GM21619 (cell line): Measurements from ENCODE around the gene CEACAM8.
"Not testable (repeated sequence)": the region's sequence is repeated elsewhere in the genome, so short reads cannot be mapped to it uniquely, and the experiment has no call there.

Experiments used
- ATAC-seq: cut with Tn5 transposase; IDR thresholded peaks from one replicate; pipeline ENCODE4 v1.9.1; 2021; ENCODE audit not compliant: unreplicated experiment

Gene CEACAM8

DNA sequence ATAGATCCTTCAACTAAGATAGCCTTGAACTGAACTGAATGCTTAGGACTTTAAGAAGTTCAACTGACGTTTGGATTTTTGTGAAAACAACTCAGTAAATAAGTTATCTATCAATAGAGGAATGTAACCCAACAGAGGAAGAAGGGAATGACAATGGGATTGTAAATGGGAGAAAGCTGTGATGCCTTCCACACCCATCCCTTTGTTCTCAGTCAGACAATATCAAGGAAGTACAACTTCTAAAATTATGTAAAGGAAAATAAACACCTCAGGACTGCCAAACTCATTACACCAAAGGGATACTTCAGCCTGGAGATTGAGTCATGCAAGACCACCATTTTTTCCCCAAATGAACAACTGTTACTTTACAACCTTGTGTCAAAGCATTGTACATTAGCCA lies 21.1 kb downstream of the CEACAM8 start:
- no peak for ATAC-seq

DNA sequence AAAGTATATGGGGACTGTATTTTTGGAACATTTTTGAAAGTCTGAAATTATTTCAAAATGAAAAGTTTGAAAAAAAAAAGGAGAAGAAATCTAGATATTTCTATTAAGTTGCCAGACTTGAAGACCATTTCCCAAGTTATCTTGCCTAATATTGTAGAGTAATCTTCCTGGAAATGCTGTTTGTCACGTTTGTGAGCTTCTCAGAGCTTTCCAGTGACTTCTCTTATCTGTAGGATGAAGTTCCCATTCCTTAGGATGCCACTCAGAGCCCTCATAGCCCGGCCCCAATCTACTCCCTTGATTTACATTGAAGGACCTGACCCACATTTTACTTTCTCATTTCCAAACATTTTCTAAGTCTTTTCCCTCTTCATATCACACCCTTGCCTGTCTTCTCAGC lies 23.6 kb downstream of the CEACAM8 start:
- ATAC-seq = no peak

DNA sequence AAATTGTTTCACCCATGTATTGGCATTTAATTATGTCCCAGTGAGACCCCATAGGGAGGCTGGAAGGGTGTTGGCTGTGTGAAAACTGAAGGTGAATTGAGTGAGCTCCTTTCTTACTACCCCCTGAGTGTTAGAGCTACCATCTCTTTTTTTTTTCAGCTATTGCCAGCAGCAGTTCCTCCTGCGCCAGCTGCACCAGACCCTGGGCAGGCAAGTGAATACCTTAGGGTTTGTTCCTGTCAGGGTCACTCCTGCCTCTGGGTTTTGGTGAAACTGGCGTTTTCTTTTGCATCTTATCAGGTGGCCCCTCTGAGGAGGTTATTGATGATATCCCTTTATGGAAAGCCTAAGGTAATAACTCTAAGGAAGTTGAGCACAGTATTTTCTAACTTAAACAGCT lies 25.5 kb downstream of the CEACAM8 start:
- ATAC-seq = no peak

DNA sequence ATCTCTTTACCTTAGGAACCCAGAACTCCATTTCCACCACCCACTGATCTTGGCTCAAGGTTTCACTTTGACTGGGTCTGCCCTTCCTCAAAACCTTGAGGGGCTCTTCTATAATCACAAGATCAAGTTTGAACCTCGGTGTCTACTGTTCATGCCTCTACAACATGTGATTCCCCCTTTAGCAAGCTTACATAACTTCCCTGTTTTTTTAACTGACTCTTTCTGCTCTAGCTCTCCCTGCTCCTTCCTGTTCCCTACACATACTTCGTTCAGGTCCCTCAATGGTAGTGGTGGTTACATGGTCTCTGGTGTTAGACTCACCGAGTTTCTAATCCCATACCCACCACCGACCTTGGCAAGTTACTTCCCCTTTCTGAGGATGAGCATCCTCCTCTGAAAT lies 26.7 kb downstream of the CEACAM8 start:
- ATAC-seq = no peak

DNA sequence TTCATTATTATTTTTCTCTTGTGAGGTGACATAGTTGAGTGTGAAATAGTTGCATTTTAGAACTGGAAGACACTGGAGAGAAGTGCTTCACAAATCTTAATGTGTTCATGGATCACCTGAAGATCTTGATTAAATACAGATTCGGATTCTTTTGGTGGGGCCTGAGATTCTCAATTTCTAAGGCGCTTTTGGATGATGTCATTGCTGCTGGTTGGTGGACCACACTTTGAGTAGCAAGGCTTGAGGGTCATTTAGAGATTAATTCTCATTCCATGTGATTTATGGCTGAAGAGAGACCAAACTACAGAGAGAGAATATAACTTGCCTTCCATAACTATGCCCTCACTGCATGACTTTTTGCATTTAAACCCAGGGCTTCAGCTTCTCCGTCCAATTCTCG lies 27.2 kb downstream of the CEACAM8 start:
- no peak for ATAC-seq

DNA sequence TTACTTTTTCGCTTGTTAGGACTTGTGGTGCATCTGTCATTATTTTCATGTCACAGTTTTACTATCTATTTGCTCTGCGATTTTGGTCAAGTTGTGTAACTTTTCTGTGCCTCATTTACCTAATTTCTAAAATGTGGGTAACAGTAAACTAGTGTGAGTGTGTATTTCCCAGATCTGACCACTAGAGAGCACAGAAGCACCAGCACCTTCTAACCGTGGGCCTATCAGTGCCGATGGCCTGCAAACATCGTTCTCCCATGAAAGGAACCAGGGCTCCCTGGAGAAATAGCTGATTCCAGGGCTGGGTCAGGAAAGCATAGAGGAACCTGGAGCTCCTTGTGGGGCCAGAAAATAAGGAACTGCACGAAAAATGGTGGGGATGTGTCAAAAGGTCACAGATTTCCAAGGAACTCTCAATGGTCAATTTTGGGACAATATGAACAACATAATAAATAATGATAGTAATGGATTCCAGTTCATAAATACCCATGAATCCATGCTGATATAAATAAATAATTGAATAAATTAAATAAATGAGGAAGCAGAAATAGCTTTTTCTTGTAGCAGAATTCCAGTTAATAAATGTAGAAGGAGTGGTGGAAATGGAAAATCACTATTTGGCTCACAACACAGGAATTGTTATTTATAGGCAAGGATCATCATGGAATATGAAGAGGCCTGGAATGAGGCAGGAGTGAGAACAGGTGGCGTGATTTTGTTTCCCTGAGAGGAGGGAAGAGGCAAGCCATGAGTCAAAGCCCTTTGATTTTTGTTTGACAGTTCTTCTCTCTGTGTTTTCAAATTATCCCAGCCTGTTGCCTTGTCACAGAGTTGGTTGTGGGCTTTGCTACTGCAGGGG lies 31.1 kb downstream of the CEACAM8 start:
- no peak for ATAC-seq

DNA sequence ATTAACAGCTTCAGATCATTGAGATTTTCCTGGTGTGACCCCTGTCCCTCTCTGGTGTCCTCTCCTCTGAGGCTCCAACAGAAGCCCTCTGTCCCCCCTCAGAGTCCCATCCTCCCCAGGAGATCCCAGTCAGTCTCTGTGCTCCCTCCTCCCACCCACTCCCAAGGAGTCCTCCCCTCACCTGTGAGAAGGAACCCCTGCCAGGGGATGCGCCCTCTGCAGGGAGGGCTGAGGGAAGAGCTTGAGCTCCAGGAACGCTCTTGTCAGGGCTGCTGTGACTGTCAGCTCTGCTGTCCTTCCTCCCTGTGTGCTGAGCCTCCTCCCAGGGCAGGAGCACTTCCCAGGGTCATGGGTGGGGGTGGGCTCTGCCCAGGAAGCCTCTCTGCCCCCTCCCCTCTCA lies 33.2 kb downstream of the CEACAM8 start:
- ATAC-seq = no peak

DNA sequence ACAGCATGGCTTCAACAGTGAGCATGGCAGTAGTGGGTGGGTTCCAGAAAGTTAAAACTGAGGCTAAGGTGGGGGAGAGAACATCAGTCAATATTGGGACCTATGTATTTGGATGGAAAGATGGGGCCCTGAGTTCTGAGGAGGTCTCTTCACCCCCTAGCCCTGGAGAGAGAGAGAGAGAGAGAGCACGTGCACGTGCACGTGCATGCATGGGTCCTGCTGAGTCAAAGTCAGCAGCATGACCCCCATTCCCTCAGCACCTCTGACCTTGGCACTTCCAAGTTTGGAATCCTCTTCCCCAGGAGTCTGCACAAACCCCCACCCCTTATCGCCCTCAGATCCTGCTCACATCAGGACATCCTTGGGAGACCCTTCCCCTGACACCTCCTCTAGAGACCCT lies 34.0 kb downstream of the CEACAM8 start:
- ATAC-seq = no peak

DNA sequence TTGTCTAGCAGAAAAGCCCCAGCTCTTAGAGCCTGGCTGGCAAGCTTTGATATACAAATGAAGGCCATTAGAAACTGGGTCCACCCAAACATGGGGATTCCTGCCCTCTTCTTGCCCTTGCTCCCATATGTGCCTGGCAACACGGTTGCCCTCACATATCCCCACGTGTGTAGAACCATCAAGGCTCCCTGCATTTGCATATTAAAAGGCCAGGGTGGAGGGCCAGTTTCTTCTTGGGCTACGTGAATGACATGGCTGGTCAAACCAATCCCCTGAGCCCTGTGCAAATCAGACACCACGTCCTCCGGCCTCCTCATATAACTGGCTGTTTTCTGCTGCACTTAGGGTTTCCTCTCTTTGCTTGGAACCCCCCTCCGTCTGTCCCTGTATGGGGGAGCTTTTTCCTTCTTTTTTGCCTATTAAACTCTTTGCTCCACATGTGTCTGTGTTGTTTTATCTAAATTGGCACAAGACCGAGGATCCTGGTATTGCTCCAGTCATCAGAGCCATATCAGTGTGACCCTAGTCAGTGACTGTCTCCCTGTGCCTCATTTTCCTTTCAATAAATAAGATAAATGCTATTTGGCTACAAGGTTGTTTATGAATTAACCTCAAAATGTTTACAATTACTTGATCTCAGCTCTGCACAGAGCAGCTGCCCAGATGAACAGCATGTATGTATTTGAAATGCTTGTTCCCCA lies 36.1 kb downstream of the CEACAM8 start:
- no peak for ATAC-seq

DNA sequence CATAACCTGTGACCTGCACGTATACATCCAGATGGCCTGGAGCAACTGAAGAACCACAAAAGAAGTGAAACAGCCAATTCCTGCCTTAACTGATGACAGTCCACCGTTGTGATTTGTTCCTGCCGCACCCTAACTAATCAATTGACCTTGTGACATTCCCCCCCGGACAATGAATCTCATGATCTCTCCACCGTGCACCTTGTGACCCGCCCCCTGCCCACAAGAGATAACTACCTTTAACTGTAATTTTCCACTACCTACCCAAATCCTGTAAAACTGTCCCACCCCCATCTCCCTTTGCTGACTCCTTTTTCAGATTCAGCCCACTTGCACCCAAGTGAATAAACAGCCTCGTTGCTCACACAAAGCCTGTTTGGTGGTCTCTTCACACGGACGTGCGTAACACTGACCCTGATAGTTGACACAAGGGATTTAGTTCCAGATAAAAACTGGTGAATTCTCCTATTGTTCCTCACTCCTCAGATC lies 37.3 kb downstream of the CEACAM8 start:
- ATAC-seq = not testable (repeated sequence)

DNA sequence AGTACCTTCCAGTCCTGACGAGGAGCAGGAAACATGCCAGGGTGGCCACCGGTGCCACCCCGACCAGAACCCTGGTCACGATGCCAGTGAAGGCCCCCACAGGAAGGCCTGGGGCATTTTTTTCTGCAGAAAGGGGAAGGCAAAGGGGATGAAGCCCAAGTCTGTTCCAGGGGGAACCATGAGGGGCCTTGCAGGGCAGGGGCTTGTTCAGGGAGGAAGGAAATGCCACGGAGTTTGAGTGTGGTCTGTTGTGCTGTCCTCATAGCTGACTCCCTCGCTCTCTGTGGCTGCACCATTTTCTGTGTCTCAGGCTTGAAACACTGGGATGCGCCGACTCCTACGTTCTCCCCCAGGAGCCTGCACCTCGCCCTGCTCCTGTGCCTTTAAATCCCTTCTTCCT lies 38.9 kb downstream of the CEACAM8 start:
- ATAC-seq = no peak

DNA sequence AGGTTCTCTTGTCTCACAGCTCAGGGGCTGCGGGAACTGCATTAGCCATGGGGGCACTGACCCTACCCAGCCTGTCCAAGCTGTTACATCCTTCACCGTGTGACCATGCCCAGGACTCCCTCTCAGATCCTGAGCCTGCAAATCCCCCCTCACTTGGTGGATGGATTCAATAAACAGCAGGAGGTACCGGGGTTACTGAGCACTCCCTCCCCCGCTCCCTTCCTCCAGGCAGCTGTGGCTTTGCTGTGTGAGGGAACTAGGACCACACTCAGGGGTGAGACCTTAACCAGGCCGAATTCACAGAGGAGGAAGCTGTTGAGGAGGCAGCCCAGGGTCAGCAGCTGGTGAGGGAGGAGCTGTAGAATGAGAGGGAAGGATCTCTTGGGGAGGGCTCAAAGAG lies 39.4 kb downstream of the CEACAM8 start:
- no peak for ATAC-seq

DNA sequence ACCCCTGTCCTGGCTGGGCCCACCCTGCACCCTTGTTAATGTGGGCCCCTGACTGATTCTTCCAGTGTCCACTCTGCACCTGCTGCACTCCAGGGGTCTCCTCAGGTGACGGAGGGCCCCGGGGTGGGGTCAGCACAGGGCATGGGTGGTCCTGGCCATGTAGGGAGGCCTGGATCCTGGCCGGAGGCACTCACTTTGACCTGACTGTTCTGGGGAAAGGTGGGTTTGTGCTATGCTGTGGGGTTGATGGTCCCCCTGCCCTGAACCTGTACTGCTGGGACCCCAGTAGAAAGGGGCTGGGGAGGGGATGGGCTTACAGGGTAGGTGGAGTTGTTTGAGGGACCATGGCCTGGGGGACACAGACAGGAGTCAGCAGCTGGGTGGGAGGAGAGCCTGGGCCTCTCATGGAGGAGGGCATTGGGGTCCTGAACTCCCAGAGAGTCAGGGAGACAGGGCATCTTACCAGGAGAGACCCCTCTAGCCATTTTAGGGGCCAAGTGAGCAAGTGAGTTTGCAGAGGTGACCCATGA lies 40.6 kb downstream of the CEACAM8 start:
- ATAC-seq = no peak

DNA sequence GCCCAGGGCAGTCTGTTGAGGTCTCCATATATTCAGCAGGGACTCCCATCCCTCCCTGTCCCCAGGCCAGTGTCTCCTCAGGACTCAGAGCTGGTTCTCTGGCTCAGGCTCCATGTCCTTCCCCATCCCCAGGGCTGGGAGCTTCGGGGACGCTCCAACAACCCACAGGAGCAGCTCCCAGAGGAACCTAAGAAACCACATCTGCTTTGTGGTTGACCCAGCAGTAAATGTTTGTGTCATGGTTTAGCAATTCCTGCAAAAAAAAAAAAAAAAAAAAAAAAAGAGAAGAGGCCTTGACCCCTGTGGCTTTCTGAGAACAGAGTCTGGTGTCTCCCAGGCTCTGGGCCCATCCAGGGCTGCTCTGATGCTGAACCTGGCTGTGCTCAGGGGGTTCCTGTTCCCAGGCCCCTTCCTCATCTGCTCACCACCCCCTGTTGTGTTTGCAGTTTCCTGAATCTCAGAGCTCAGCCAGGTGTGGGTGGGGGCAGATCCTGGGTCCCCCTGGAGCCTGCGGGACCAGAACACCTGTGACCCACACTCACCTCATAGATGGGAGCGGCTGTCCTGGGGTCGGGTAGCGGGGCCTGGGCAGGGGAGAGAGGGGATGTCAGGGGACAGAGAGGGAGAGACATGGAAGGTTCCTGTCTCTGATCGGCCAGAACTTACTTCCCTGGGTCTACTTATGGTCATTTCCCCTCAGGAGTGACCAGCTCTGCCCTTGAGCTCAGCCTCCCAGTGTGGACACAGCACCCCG lies 41.3 kb downstream of the CEACAM8 start:
- no peak for ATAC-seq

DNA sequence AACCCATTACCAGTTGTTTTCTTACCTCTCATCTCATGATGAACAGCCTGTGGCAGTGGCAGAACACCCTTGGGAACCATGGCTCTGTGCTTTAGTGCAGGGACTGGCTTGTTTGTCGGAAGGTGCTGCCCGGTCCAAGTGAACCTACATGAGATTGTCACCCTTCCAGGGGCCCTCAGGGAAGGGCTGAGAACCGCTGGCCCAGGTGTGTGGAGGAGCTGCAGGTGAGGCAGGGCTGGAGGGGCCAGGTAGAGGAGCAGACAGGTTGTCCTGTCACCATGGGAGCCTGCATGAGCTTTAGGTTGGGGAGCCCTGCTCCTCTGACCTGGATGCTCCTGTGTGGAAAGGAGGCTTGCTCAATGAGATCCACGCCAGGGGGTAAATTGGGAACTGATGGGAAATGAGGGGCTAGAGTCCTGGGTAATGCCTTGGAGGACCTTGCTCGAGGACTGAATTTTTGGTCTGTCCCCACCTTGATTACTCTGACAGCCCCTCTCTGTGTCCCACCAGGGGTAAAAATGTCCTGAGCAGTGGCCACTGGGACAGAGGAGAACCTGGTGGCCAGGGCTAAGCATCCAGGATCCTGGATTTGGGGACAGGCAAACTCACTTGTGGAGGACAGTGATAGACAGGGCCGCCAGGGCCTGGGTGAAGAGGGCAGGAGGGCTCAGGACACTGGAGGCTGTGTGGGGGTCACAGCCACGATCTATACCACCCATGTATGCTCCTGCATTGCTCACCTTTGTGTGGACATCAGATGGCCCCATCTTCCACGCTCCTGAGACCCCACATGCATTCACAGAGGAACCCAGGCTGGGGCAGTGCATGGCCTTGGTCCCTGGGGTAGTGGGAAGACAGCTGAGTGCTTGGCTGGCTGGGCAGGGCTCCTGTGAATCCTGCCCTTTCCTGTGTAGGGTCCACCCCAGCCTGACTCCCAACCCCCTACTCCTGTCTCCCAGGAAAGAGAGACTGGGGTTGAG lies 42.3 kb downstream of the CEACAM8 start:
- no peak for ATAC-seq

DNA sequence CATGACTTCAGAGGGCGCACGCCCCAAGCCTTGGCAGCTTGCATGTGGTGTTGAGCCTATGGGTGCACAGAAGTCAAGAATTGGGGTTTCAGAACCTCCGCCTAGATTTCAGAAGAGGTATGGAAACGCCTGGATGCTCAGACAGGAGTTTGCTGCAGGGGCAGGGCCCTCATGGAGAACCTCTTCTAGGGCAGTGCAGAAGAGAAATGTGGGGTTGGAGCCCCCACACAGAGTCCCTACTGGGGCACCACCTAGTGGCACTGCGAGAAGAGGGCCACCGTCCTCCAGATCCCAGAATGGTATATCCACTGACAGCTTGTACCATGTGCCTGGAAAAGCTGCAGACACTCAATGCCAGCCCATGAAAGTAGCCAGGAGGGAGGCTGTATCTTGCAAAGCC lies 44.2 kb downstream of the CEACAM8 start:
- ATAC-seq = not testable (repeated sequence)

DNA sequence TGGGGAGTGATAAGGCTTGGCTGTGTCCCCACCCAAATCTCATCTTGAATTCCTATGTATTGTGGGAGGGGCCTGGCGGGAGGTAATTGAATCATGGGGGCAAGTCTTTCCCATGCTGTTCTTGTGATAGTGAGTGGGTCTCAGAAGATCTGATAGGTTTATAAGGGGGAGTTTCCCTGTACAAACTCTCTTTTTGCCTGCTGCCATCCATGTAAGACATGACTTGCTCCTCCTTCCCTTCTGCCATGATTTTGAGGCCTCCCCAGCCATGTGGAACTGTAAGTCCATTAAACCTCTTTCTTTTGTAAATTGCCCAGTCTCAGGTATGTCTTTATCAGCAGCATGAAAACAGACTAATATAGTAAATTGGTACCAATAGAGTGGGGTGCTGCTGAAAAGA lies 45.7 kb downstream of the CEACAM8 start:
- not testable (repeated sequence) for ATAC-seq

DNA sequence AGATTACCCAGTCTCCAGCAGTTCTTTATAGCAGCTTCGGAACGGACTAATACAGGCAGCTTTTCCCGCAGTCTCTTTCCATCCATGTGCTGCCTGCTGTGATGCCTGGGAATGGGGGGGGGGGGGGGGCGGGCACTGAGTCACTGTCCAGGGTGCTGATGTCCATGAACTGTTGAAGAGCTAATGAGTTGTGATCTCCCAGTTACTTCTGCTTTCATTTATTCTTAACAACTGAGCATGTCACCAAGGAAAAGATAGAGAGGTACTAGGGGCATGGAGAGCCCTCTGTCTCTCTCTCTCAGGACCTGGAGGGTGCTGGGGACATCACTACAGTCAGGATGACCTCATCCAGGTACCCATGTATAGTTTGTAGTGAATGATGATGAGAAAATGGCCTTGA lies 46.2 kb downstream of the CEACAM8 start:
- ATAC-seq = no peak

DNA sequence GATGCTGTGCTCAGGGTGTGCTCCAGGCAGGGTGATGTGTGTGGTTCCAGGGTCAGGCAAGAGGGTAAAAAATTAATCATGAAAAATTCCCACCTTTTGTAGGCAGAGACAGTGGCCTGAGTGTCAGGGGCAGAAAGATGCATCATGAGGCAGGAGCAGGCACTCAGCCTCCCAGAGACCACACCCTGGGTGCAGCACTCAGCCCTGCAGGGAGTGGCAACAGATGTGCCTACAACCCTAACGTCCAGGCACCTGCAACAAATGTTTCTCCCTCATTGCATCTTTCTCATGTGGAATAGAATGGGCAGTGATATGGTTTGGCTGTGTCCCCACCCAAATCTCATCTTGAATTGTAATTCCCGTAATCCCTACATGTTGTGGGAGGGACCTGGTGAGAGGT lies 46.8 kb downstream of the CEACAM8 start:
- no peak for ATAC-seq

DNA sequence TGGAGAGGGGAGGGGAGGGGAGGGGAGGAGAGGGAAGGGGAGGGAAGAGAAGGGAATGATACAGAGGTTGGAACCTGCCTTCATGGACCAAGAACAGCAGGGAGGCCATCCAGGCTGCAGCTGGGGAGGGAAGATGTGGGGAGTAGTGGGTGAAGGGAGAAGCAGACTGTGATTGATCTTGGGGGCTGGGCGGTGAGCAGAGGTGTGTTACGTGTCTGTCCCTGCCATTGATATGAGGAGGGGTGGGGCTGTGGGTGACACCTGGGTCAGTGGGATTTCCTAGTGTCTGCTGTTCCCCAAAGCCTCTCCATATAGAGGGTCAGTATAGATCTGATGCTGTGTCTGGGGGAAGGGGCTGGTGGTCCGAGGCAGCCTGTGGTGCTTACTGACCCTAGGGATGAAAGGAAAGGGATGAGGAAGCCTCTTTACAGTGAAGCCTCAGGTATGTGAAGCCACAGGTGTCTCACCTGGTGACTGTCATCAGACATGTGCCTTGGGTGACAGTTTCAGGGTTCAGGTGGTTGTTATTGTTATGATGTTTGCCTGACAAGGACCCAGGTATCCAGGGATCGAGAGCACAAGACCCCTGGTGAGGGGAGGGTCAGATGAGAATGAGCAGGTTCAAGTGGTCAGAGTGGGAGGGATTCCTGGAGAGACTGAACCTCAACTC lies 47.8 kb downstream of the CEACAM8 start:
- no peak for ATAC-seq
